ENCODE measurements around the gene EMILIN3.
A peak's percentile ranks its signal among the peaks of the same experiment; 100 is the strongest.

GRCh38 chr20:41316602-41317545 lies 49.7 kb downstream of the EMILIN3 start:
- TF ChIP-seq CEBPB (IDR thresholded peaks at IDR 0.05; ENCODE audit: low read depth, low read length), result peak; percentile 35; the same call in 1 of the 2 replicates
- no peak for TF ChIP-seq CTCF (conservative IDR thresholded peaks at IDR 0.05; ENCODE audit: low read depth, low read length)
- peak; percentile 56 for TF ChIP-seq POLR2A (IDR thresholded peaks at IDR 0.05; ENCODE audit: low read depth, low read length)
- no peak for TF ChIP-seq RCOR1 (IDR thresholded peaks at IDR 0.05; ENCODE audit: insufficient replicate concordance, low read length)
- TF ChIP-seq RFX5 (IDR thresholded peaks at IDR 0.05; ENCODE audit: low read depth, low read length), result no peak
- no peak; the same call in 1 of the 2 replicates for TF ChIP-seq CHD1 (IDR thresholded peaks at IDR 0.05; ENCODE audit: low read depth, low read length)
- no peak; the same call in 1 of the 2 replicates for TF ChIP-seq RAD21 (IDR thresholded peaks at IDR 0.05; ENCODE audit: low read length)

Measured in IMR-90 (cell line).